OCI-LY7 (cell line): ENCODE data around the gene TMIGD1. TPM values are rescaled to one million over a fixed set of nuclear protein-coding genes. Genes with fewer than 3 reads are reported as not detected.

ENCODE experiments used
- BruUV-seq: library from RNA; stranded (reverse); fragments of 400-500 nt; replicated peaks from 2 replicates; lab custom pipeline; 2021; lab: Mats Ljungman, UMichigan
- CTCF ChIA-PET: fragments of 300-600 bp; sonication (Branson Sonifier 250); formaldehyde crosslinking; loops from one replicate; lab custom pipeline; 2022; ENCODE audit warnings: antibody characterized with exemption; ENCODE audit not compliant: unreplicated experiment; lab: Charles Lee
- POLR2A ChIA-PET: fragments of 300-600 bp; sonication (Branson Sonifier 250); formaldehyde crosslinking; loops from one replicate; lab custom pipeline; 2022; ENCODE audit warnings: antibody characterized with exemption; lab: Charles Lee
- DNase-seq: peaks from one replicate; pipeline ENCODE4 v3.0.0-alpha.2; 2015; ENCODE audit warnings: low spot score
- H2AFZ ChIP-seq: fragments of 200-600 bp; sonication (generic), shearing (Covaris generic); 2 replicates; pipeline ENCODE4 v1.6.1; 2014; ENCODE audit warnings: mild to moderate bottlenecking, antibody characterized with exemption, low read length, moderate library complexity
- H3K27ac ChIP-seq: fragments of 200-600 bp; sonication (generic); 2 replicates; pipeline ENCODE4 v1.5.1; 2014; ENCODE audit warnings: mixed run types, low read depth, mild to moderate bottlenecking, moderate library complexity, low read length, inconsistent platforms; ENCODE audit not compliant: poor library complexity, severe bottlenecking
- H3K36me3 ChIP-seq: fragments of 200-600 bp; sonication (generic); 2 replicates; pipeline ENCODE4 v1.6.1; 2014; ENCODE audit warnings: mild to moderate bottlenecking, antibody characterized with exemption, low read length, moderate library complexity, mixed read lengths; ENCODE audit not compliant: insufficient read depth
- H3K4me1 ChIP-seq: fragments of 200-600 bp; sonication (generic); 2 replicates; pipeline ENCODE4 v1.5.1; 2014; ENCODE audit warnings: mild to moderate bottlenecking, low read length; ENCODE audit not compliant: insufficient read depth, poor library complexity, severe bottlenecking
- H3K4me2 ChIP-seq: fragments of 200-600 bp; sonication (generic); 2 replicates; pipeline ENCODE4 v1.6.1; 2014; ENCODE audit warnings: mild to moderate bottlenecking, low read length
- H3K4me3 ChIP-seq: fragments of 200-600 bp; sonication (generic); 2 replicates; pipeline ENCODE4 v1.5.1; 2014; ENCODE audit warnings: mild to moderate bottlenecking, low read depth, low read length; ENCODE audit not compliant: poor library complexity, severe bottlenecking
- H3K79me2 ChIP-seq: fragments of 200-600 bp; sonication (generic); 2 replicates; pipeline ENCODE4 v1.6.1; 2016; ENCODE audit warnings: low read depth, mild to moderate bottlenecking, low read length, moderate library complexity, mixed read lengths; ENCODE audit not compliant: insufficient read depth
- H3K9me2 ChIP-seq: fragments of 200-600 bp; sonication (generic); 2 replicates; pipeline ENCODE4 v1.6.1; 2016; ENCODE audit warnings: mild to moderate bottlenecking, low read length, mixed read lengths; ENCODE audit not compliant: insufficient read depth
- H3K9me3 ChIP-seq: fragments of 200-600 bp; sonication (generic); 2 replicates; pipeline ENCODE4 v1.6.1; 2014; ENCODE audit warnings: mild to moderate bottlenecking, mixed run types, low read length, mixed read lengths
- H4K20me1 ChIP-seq: fragments of 200-600 bp; sonication (generic); 2 replicates; pipeline ENCODE4 v1.6.1; 2014; ENCODE audit warnings: mild to moderate bottlenecking, antibody characterized with exemption, low read length, moderate library complexity, mixed read lengths; ENCODE audit not compliant: insufficient read depth
- CTCF ChIP-seq: fragments of 200-600 bp; sonication (generic); conservative IDR thresholded peaks from 2 replicates; pipeline ENCODE4 v1.5.1; 2014; ENCODE audit warnings: mild to moderate bottlenecking, antibody characterized with exemption, low read length, moderate library complexity, mixed read lengths
- EZH2phosphoT487 ChIP-seq: fragments of 200-600 bp; sonication (generic); IDR thresholded peaks from 2 replicates; pipeline ENCODE4 v1.6.1; 2018; ENCODE audit warnings: low read depth, borderline replicate concordance, mild to moderate bottlenecking, mixed run types, antibody characterized with exemption, low read length, moderate library complexity, mixed read lengths
- intact Hi-C: fragments of 100-400 bp; cut with micrococcal nuclease; formaldehyde crosslinking; loops from one replicate; pipeline ENCODE4 v1.10.0; 2022; ENCODE audit not compliant: unreplicated experiment
- total RNA-seq, 2 experiments: library from RNA; depleted of rRNA in 1 of 2; stranded (reverse); fragments of >200 nt in 1 of 2; shearing (Covaris generic) in 1 of 2; gene quantifications; 2 replicates each; pipeline ENCODE4 v1.2.3, GENCODE V29; 2014 to 2022

TMIGD1 gene
- total RNA-seq, 2 experiments from 2014 or later: not detected

DNA sequence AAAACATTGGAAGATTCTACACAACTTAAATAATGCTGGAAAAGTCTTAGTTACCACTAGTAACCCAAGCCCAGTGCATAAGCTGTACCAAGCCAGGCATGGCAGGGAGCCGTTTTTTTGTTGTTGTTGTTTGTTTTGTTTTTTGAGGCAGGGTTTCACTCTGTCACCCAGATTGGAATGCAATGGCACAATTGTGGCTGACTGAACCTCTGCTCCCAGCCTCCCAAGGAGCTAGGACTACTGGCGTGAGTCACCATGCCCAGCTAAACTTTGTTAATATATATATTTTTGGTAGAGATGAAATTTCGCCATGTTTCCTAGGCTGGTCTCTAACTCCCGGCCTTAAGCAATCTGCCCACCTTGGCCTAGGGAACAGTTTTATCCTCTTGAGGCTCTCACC lies 564 bp upstream of the TMIGD1 start:
- Histone ChIP-seq H3K4me2 (no peak overlapping the region), H3K4me3 (no peak overlapping the region), H3K36me3 (no peaks in the 10 kb centered on the region), H3K27ac (no peak overlapping the region), H3K4me1 (peaks cover 14% of the 10 kb centered on the region), H3K9me3 (no peaks in the 10 kb centered on the region), H3K79me2 (no peaks in the 10 kb centered on the region), H2AFZ (peak overlapping the region; percentile 42; the same call in 1 of the 2 replicates), H4K20me1 (no peaks in the 10 kb centered on the region), H3K9me2 (no peaks in the 10 kb centered on the region)
- no peak for DNase-seq
- no TSS peak for BruUV-seq
- ChIA-PET POLR2A (interaction anchor here (0.7 to 2.1 kb wide), 7 partner anchors 8 to 237 kb away, joined by 3 to 11 read pairs (median 3); partner anchors contain the start of gene BLMH), CTCF (interaction anchor here (1.4 kb wide), 1 partner anchor 230 kb away, joined by 5 read pairs; no protein-coding TSS in a partner anchor)
- intact Hi-C loops: no loop called here
- no peak for TF ChIP-seq EZH2phosphoT487
- TF ChIP-seq CTCF: no peak

DNA sequence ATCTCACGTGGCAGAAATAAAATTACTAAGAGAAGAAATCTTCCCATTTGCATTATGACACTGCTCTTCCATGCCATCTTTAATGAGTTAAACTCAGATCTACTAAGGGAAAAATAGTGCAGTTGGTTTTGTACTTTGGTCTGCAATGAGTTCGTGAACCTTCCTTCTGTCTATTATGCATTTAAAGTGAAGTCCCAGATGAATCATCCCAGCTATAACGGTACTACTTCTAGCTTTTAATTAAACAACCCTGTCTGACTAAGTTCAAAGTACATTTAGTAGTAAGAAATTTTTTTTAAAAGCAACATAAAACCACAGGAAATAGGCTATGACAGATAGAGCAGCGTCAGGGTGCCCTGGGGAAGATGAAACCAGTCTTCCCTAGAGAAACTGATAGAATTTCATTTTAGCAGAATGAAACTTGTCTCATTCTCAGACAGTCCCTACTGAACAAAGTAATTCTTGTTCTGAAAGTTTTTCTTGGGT lies 1.8 kb downstream of the TMIGD1 start:
- H4K20me1 ChIP-seq: no peaks in the 10 kb centered on the region
- DNase-seq: peak; percentile 14
- no peaks in the 10 kb centered on the region for H3K36me3 ChIP-seq
- no TSS peak for BruUV-seq
- H3K4me2 ChIP-seq: peak overlapping the region; percentile 31
- ChIA-PET POLR2A (interaction anchor here (0.7 kb wide), 1 partner anchor 256 kb away, joined by 5 read pairs; no protein-coding TSS in a partner anchor), CTCF (no interaction called here)
- peak overlapping the region; percentile 70 for H2AFZ ChIP-seq
- H3K9me3 ChIP-seq: no peaks in the 10 kb centered on the region
- no peaks in the 10 kb centered on the region for H3K79me2 ChIP-seq
- intact Hi-C loops: loop anchor here (2.0 kb wide), 1 partner anchor 215 kb away; the partner anchor contains the start of gene NSRP1
- H3K4me1 ChIP-seq: peaks cover 14% of the 10 kb centered on the region
- H3K27ac ChIP-seq: peak overlapping the region; percentile 20
- H3K4me3 ChIP-seq: no peak overlapping the region
- TF ChIP-seq EZH2phosphoT487 (no peak), CTCF (no peak)
- H3K9me2 ChIP-seq: no peaks in the 10 kb centered on the region

GRCh38 chr17:30326809-30327208 lies 7.0 kb downstream of the TMIGD1 start:
- H3K4me2 ChIP-seq: no peak overlapping the region
- no peak overlapping the region for H3K4me3 ChIP-seq
- TF ChIP-seq CTCF (no peak), EZH2phosphoT487 (no peak)

More at GRCh38 chr17:30326809-30327208, 7.0 kb downstream of the TMIGD1 start:
- Histone ChIP-seq H3K79me2 (no peaks in the 10 kb centered on the region), H4K20me1 (no peaks in the 10 kb centered on the region), H3K4me1 (peaks cover 55% of the 10 kb centered on the region), H3K9me3 (no peaks in the 10 kb centered on the region), H2AFZ (peak overlapping the region; percentile 79; the same call in 1 of the 2 replicates), H3K36me3 (no peaks in the 10 kb centered on the region), H3K27ac (no peak overlapping the region), H3K9me2 (no peaks in the 10 kb centered on the region)
- intact Hi-C loops: no loop called here
- no TSS peak for BruUV-seq
- DNase-seq: no peak
- POLR2A ChIA-PET: interaction anchor here (0.6 to 1.8 kb wide), 6 partner anchors 8 to 556 kb away, joined by 3 to 11 read pairs (median 3); no protein-coding TSS in a partner anchor
- CTCF ChIA-PET: interaction anchor here (1.4 kb wide), 1 partner anchor 9 kb away, joined by 4 read pairs; no protein-coding TSS in a partner anchor
